Measurements from ENCODE around the gene MBTPS1.

DNA sequence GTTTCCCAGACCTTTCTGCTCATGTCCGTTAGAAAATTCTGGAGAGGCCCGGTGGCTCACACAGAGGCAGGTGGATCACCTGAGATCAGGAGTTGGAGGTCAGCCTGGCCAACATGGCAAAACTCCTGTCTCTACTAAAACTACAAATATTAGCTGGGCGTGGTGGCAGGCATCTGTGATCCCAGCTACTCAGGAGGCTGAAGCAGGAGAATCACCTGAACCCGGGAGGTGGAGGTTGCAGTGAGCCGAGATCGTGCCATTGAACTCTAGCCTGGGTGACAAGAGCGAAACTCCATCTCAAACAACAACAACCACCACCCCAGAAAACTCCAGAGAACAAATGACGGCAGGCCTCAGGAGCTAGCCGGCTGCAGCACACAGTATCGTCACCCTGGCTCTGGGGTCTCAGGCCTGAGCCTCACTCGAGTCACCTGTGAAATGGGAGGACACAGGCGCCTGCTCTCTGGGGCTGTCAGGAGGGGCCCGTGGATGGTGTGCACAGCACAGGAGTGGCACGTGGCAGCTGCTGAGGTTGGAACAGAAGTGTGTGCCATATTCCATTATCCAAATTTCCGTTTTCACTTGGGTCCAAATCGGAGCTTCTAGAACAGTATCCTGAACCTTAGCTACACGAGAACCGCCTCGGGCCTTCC, 70.8 kb downstream of the MBTPS1 start:
- TF ChIP-seq GATA2 (IDR thresholded peaks at IDR 0.05; ENCODE audit: low read depth, low read length) (no peak), GATA3 (IDR thresholded peaks at IDR 0.05; ENCODE audit: low read depth, low read length) (no peak)

Measured in SH-SY5Y (cell line).